ENCODE measurements around the gene CCT5.
"Not testable (repeated sequence)": the region's sequence is repeated elsewhere in the genome, so short reads cannot be mapped to it uniquely, and the experiment has no call there.

CCT5 gene

GRCh38 chr5:10278658-10279279 is 28.7 kb downstream of the CCT5 start:
- no peak for DNase-seq

- DNase-seq: no peak
Measured at GRCh38 chr5:10279328-10279727, 29.2 kb downstream of the CCT5 start.

GRCh38 chr5:10279925-10280720 is 30.0 kb downstream of the CCT5 start:
- DNase-seq: no peak

GRCh38 chr5:10283927-10284635 is 34.0 kb downstream of the CCT5 start:
- peak; percentile 85 for DNase-seq

GRCh38 chr5:10285362-10285761 is 35.3 kb downstream of the CCT5 start:
- not testable (repeated sequence) for DNase-seq

- DNase-seq: no peak
Measured at GRCh38 chr5:10286162-10286861, 36.2 kb downstream of the CCT5 start.

- no peak for DNase-seq
Measured at GRCh38 chr5:10286862-10287227, 36.8 kb downstream of the CCT5 start.

GRCh38 chr5:10288592-10289219 is 38.6 kb downstream of the CCT5 start:
- DNase-seq: peak; percentile 13

- no peak for DNase-seq
Measured at GRCh38 chr5:10289353-10289752, 39.3 kb downstream of the CCT5 start.

GRCh38 chr5:10289991-10290390 is 39.9 kb downstream of the CCT5 start:
- DNase-seq: no peak

- DNase-seq: no peak
Measured at GRCh38 chr5:10290438-10290837, 40.4 kb downstream of the CCT5 start.

- DNase-seq: no peak
Measured at GRCh38 chr5:10291692-10292339, 41.7 kb downstream of the CCT5 start.

- no peak for DNase-seq
Measured at GRCh38 chr5:10293907-10294662, 44.0 kb downstream of the CCT5 start.

GRCh38 chr5:10295619-10296326 is 45.7 kb downstream of the CCT5 start:
- DNase-seq: no peak

GRCh38 chr5:10297646-10298204 is 47.6 kb downstream of the CCT5 start:
- no peak for DNase-seq

GRCh38 chr5:10300246-10300645 is 50.2 kb downstream of the CCT5 start:
- no peak for DNase-seq

- DNase-seq: no peak
Measured at GRCh38 chr5:10301266-10301665, 51.2 kb downstream of the CCT5 start.

GRCh38 chr5:10301842-10302610 is 51.9 kb downstream of the CCT5 start:
- DNase-seq: no peak

- DNase-seq: no peak
Measured at GRCh38 chr5:10303201-10303600, 53.1 kb downstream of the CCT5 start.

GRCh38 chr5:10303699-10304170 is 53.7 kb downstream of the CCT5 start:
- DNase-seq: no peak

Measured in activated CD4-positive, alpha-beta T cell treated with anti-CD3 and anti-CD28 coated beads, Interleukin-10, Interleukin-2, amounts not matched to agents 100 ng/mL and 50 ng/mL, durations not matched to agents 16 hours and 8 hours (primary cell).